ENCODE results near the gene YTHDF2. TPM values are rescaled to one million over a fixed set of nuclear protein-coding genes. Genes with fewer than 3 reads are reported as not detected.

YTHDF2 gene
- total and polyA plus RNA-seq, 2 of the 13 experiments (the other 11 are each of a cell fraction or from before 2014, with no cell fraction given), result 48.4 to 59.6 TPM

- TF ChIP-seq ZNF280D (CRISPR knock-in tag; IDR thresholded peaks at IDR 0.05), result peak; percentile 95
- peak; percentile 65; the same call in 1 of the 2 replicates for TF ChIP-seq ZNF33A (CRISPR knock-in tag; IDR thresholded peaks at IDR 0.05; ENCODE audit: borderline replicate concordance)
- no peak for TF ChIP-seq NFIC (IDR thresholded peaks at IDR 0.05; ENCODE audit: low read length)
- TF ChIP-seq ZNF33B (CRISPR knock-in tag; IDR thresholded peaks at IDR 0.05), result peak; percentile 52
- TF ChIP-seq NONO (IDR thresholded peaks at IDR 0.05), result no peak
- TF ChIP-seq NONO (CRISPR knock-in tag; conservative IDR thresholded peaks at IDR 0.05), result peak; percentile 90
- no peak for TF ChIP-seq ZNF367 (CRISPR knock-in tag; IDR thresholded peaks at IDR 0.05; ENCODE audit: borderline replicate concordance)
- TF ChIP-seq ZBTB39 (CRISPR knock-in tag; IDR thresholded peaks at IDR 0.05), result 0 out of 2 replicates have a peak, but pooled peaks have one; percentile 59
- 0 out of 2 replicates have a peak, but pooled peaks have one; percentile 52 for TF ChIP-seq ARID3A (IDR thresholded peaks at IDR 0.05; ENCODE audit: low read depth, low read length)
- no peak for TF ChIP-seq ZFYVE20 (CRISPR knock-in tag; IDR thresholded peaks at IDR 0.05; ENCODE audit: borderline replicate concordance, low read depth)
- 0 out of 2 replicates have a peak, but pooled peaks have one; percentile 38 for TF ChIP-seq ZNF678 (CRISPR knock-in tag; IDR thresholded peaks at IDR 0.05)
- no peak for TF ChIP-seq ZHX1 (CRISPR knock-in tag; IDR thresholded peaks at IDR 0.05; ENCODE audit: low read depth)
- TF ChIP-seq EHMT2 (IDR thresholded peaks at IDR 0.05; ENCODE audit: borderline replicate concordance, low read depth, low read length), result no peak
- TF ChIP-seq FOXA1 (IDR thresholded peaks at IDR 0.05), result no peak
- TF ChIP-seq FOXA1 (CRISPR knock-in tag; IDR thresholded peaks at IDR 0.05), result no peak
- no peak for TF ChIP-seq ZNF17 (CRISPR knock-in tag; IDR thresholded peaks at IDR 0.05)
- TF ChIP-seq RXRA (CRISPR knock-in tag; IDR thresholded peaks at IDR 0.05), result peak; percentile 83
- peak; percentile 92 for TF ChIP-seq KLF11 (CRISPR knock-in tag; IDR thresholded peaks at IDR 0.05)
Observed at GRCh38 chr1:28736450-28737306, at the start of gene YTHDF2 (continued).

Measured in HepG2 (cell line).